Camera-type eye (tissue), 1 donor: Measurements from ENCODE around the gene VPS37B. TPM values are rescaled to one million over a fixed set of nuclear protein-coding genes. Genes with fewer than 3 reads are reported as not detected.

ENCODE experiments used
- total RNA-seq: library from RNA; depleted of rRNA; stranded (reverse); fragments of >200 nt; gene quantifications from one replicate; pipeline ENCODE4 v1.2.3, GENCODE V29; 2014

The VPS37B gene
- total RNA-seq: 46.1 TPM

GRCh38 chr12:122895704-122896636 lies at the start of gene VPS37B:
Gene VPS37B (minus strand): TSS chr12:122896124. CDS start chr12:122896062, 62 bp downstream.

GRCh38 chr12:122834921-122835749 lies 60.8 kb downstream of the VPS37B start, which contains the start of gene HIP1R:
Gene HIP1R (plus strand): TSS chr12:122835457. CDS start chr12:122835551, 94 bp downstream.

Other genes starting within 250 kb of the VPS37B start
- 2.1 TPM for gene HCAR2, start 192.8 kb downstream of the VPS37B start, total RNA-seq
- gene HCAR3, start 179.3 kb downstream of the VPS37B start, total RNA-seq: 2.1 TPM
- gene HCAR1, start 165.3 kb downstream of the VPS37B start, total RNA-seq: 0.99 TPM
- gene DENR, start 143.3 kb downstream of the VPS37B start, total RNA-seq: 49.5 TPM
- 2.1 TPM for gene CCDC62, start 121.6 kb downstream of the VPS37B start, total RNA-seq
- gene HIP1R, start 60.7 kb downstream of the VPS37B start, total RNA-seq: 31.0 TPM
- 16.9 TPM for gene ABCB9, start 70.3 kb upstream of the VPS37B start, total RNA-seq
- gene OGFOD2, start 79.1 kb upstream of the VPS37B start, total RNA-seq: 16.9 TPM
- gene ARL6IP4, start 84.6 kb upstream of the VPS37B start, total RNA-seq: 62.0 TPM